Neuron (in vitro differentiated cells): Measurements from ENCODE around the gene ARHGAP45.
"Not testable (repeated sequence)": the region's sequence is repeated elsewhere in the genome, so short reads cannot be mapped to it uniquely, and the experiment has no call there.

Experiments used
- H2AFZ ChIP-seq: one replicate; pipeline ENCODE4 v1.6.1; 2013; ENCODE audit warnings: low read depth, mild to moderate bottlenecking, inconsistent platforms, low read length, moderate library complexity
- H3K27me3 ChIP-seq: one replicate; pipeline ENCODE4 v1.6.1; 2013; ENCODE audit warnings: low read length; ENCODE audit not compliant: insufficient read depth
- H3K36me3 ChIP-seq: one replicate; pipeline ENCODE4 v1.6.1; 2013; ENCODE audit warnings: low read length; ENCODE audit not compliant: insufficient read depth
- H3K4me1 ChIP-seq: one replicate; pipeline ENCODE4 v1.6.1; 2013; ENCODE audit warnings: low read length; ENCODE audit not compliant: insufficient read depth
- H3K4me3 ChIP-seq: 2 replicates; pipeline ENCODE4 v1.5.1; 2013; ENCODE audit warnings: mild to moderate bottlenecking, low read length, moderate library complexity
- H3K9me3 ChIP-seq: one replicate; pipeline ENCODE4 v1.6.1; 2013; ENCODE audit warnings: low read length

The ARHGAP45 gene

DNA sequence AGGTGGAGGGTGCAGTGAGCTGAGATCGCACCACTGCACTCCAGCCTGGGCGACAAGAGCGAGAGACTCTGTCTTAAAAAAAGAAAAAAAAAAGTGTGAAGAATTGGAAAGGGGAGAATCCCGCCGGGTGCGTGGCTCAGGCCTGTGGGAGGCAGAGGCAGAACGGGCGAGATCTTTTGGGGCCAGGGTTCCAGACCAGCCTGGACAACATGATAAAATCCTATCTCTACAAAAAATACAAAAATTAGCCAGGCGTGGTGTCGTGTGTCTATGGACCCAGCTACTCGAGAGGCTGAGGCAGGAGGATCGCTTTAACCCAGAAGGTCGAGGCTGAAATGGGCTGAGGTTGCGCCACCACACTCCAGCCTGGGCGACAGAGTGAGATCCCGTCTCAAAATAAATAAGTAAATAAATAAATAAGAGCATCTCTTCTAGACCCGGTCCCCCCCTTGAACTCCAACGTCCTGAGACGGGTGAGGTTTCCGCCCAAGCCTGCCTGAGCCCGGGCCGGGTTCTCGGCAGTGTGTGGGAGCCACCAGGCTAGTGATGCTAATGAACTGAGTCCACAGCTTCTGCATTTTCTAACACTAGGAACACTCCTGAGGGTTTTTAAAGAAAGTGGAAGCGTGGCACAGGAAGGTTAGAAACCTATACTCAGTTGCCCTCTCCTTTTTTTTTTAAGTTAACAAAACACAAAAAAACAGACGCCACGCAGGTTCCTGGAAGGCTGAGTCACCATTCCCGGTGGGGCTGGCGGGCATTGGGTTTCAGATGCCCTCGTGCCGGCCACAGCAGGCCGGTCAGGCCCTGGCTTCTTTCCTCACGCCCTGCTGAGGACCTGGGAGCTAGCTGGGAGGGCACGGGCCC, 58.9 kb downstream of the ARHGAP45 start:
- no peaks in the 10 kb centered on the region for H3K4me1 ChIP-seq
- H3K36me3 ChIP-seq = peaks cover 30% of the 10 kb centered on the region
- H3K27me3 ChIP-seq = no peaks in the 10 kb centered on the region
- no peak overlapping the region for H3K4me3 ChIP-seq
- H3K9me3 ChIP-seq = no peaks in the 10 kb centered on the region
- no peak overlapping the region for H2AFZ ChIP-seq

GRCh38 chr19:1126984-1127760, 60.2 kb downstream of the ARHGAP45 start:
- H2AFZ ChIP-seq = no peak overlapping the region
- H3K27me3 ChIP-seq = no peaks in the 10 kb centered on the region
- H3K36me3 ChIP-seq = peaks cover 19% of the 10 kb centered on the region
- no peaks in the 10 kb centered on the region for H3K9me3 ChIP-seq
- H3K4me3 ChIP-seq = no peak overlapping the region
- peaks cover 11% of the 10 kb centered on the region for H3K4me1 ChIP-seq

- Histone ChIP-seq H3K4me1 (peaks cover 20% of the 10 kb centered on the region), H3K36me3 (peaks cover 10% of the 10 kb centered on the region)
Measured at GRCh38 chr19:1128106-1128505, 61.1 kb downstream of the ARHGAP45 start.

DNA sequence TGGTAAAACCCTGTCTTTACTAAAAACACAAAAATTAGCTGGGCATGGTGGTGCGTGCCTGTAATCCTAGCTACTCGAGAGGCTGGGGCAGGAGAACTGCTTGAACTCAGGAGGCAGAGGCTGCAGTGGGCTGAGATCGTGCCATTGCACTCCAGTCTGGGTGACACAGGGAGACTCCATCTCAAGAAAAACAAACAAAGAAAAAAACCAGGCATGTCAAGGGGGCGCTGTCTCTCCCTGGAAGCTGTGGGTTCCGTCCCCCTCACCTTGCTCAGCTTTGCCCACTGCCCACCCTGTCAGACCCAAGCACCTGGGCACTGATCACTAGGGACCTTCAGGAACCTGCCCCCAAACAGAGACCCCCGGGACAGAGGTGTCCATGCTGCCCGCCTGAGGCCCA, 62.1 kb downstream of the ARHGAP45 start:
- H3K9me3 ChIP-seq, H3K27me3 ChIP-seq, H2AFZ ChIP-seq, H3K4me3 ChIP-seq, H3K36me3 ChIP-seq: not testable (repeated sequence)
- H3K4me1 ChIP-seq = peaks cover 20% of the 10 kb centered on the region

More at GRCh38 chr19:1128106-1128505, 61.1 kb downstream of the ARHGAP45 start:
- Histone ChIP-seq H3K9me3 (no peaks in the 10 kb centered on the region), H3K27me3 (no peaks in the 10 kb centered on the region), H3K4me3 (no peak overlapping the region), H2AFZ (no peak overlapping the region)

DNA sequence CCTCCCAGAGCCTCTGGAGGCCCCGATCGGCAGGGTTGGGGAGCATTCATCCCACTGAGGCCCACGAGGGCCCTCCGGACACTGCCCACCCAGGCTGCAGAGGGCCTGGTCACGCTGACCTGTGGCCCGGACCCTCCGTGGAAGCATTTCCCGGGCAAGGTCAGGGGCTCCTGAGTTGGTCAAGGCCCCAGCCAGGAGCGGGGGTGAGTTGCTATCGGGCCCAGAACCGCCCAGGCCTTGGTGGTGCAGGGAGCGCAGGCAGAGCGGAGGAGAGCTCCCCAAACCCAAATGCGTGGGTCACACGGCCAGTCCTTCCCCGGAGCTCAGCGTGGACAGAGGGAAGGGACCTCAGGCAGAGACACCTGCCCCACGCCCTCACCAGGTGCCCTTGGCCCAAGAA, 62.6 kb downstream of the ARHGAP45 start:
- Histone ChIP-seq H3K36me3 (no peaks in the 10 kb centered on the region), H3K4me3 (no peak overlapping the region), H3K27me3 (no peaks in the 10 kb centered on the region), H3K4me1 (peaks cover 20% of the 10 kb centered on the region), H2AFZ (no peak overlapping the region), H3K9me3 (no peaks in the 10 kb centered on the region)

DNA sequence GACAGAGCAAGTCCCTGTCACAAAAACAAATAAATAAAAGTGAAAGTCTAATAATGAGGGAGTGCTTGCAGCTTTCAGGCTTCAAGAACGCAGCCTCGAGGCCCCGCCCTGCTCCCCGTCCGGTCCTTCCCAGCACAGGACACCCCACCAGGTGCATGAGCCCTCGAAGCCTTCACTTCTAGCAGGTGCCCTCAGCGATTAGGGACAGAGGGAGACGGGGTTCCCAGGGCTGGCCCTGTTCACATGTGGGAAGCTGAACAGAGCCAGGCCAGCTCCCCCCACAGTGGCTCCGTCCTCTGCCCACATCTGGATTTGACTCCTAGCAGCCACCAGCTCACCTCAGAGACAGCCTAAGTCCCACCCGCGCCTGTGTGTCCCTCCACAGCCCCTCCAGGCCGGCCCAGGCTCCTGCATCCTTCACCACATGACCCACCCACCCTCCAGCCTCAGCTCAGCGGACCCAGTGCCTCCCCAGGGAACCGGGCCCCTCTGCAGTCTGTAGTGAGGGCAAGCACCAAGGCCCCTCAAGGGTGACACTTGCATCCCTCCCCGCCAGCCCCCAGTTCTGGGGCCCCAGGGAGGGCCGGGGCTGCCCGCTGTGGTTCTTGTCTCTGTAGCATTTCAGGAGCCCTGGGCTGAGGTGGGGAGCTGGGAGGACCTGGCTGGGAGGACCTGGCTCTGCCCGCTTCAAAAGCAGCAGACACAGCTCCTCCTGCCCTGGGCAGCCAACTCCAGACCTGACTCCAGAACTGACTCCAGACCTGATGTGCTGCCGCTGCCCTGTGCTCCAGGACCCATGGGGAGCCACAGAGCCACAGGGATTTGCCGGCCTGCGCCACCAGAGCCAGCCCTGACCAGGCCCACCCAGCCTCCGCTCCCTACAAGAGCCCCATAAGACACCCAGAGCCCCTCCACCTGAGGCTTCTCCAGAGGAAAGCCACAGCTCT, 64.1 kb downstream of the ARHGAP45 start:
- Histone ChIP-seq H3K27me3 (no peaks in the 10 kb centered on the region), H3K4me1 (peaks cover 20% of the 10 kb centered on the region), H3K9me3 (no peaks in the 10 kb centered on the region), H3K4me3 (peak overlapping the region; percentile 53), H3K36me3 (no peaks in the 10 kb centered on the region), H2AFZ (peak overlapping the region; percentile 74)

- Histone ChIP-seq H3K4me3 (peak overlapping the region; percentile 53), H3K9me3 (no peaks in the 10 kb centered on the region), H3K4me1 (peaks cover 20% of the 10 kb centered on the region), H3K36me3 (no peaks in the 10 kb centered on the region), H2AFZ (peak overlapping the region; percentile 74), H3K27me3 (no peaks in the 10 kb centered on the region)
Measured at GRCh38 chr19:1131718-1132551, 65.0 kb downstream of the ARHGAP45 start.

DNA sequence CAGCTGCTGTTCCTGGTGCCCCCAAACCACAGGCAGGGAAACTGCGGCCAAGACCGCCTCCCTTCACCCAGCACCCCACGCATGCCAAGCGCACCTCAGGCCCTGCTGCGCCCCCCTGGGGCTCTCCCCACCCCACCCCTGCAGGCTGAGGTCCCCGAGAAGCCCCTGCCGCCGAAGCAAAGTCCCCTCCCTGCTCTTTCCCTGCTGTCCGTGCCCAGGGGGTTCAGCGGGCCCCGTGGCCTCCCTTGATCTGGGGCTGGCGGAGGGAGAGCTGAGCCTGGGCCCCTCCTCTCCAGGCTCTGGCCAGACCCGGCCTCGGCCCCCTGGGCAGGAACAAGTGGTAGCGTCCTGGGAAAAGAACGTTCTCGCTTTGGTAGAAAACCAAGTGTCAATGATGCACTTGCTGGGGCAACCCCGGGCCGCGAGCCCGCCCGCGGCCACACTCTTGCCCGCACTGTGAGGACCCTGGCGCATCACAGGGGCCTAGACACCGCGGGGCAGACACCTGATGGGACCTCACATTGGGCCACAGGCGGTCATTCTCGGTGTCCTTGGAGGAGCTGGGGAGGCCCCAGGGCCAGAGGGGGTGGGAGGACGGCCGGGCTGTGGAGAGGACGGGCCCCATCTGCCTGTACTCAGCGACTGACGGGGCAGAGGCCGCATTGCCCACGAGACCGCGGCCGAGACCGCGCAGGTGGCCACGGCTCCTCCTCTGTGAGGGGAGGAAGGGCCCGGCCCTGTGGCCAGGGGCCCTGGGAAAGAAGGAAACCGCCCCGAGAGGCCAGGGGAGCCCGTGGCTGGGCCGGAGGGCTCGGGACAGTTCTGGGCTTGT, 65.8 kb downstream of the ARHGAP45 start:
- H3K9me3 ChIP-seq = no peaks in the 10 kb centered on the region
- H2AFZ ChIP-seq = peak overlapping the region; percentile 74
- no peaks in the 10 kb centered on the region for H3K36me3 ChIP-seq
- H3K4me3 ChIP-seq = peak overlapping the region; percentile 53
- H3K27me3 ChIP-seq = no peaks in the 10 kb centered on the region
- peaks cover 20% of the 10 kb centered on the region for H3K4me1 ChIP-seq

DNA sequence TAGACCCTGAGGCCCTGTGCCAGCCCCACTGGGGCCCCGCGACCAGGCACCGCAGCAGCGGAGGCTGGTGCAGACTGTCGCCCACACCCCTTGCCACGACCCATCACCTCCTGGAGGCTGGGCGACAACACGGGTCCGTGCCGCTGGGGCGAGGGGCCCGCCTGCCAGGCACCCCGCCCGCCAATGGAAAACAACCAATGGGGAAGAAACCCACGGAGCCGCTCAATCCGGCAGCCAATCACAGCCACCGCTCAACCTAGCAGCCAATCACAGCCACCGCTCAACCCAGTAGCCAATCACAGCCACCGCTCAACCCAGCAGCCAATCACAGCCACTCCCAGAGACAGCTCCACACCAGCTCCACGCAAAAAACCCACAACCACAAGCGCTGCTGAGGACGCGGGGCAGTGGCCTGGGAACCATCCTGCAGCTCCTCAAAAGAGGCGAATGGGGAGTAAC, 66.5 kb downstream of the ARHGAP45 start:
- no peak overlapping the region for H2AFZ ChIP-seq

GRCh38 chr19:1134431-1134830, 67.5 kb downstream of the ARHGAP45 start:
- Histone ChIP-seq H2AFZ (no peak overlapping the region), H3K4me1 (peaks cover 20% of the 10 kb centered on the region), H3K9me3 (no peaks in the 10 kb centered on the region), H3K4me3 (no peak overlapping the region), H3K36me3 (no peaks in the 10 kb centered on the region), H3K27me3 (no peaks in the 10 kb centered on the region)

More for the DNA sequence above, 66.5 kb downstream of the ARHGAP45 start:
- Histone ChIP-seq H3K4me3 (no peak overlapping the region), H3K4me1 (peaks cover 20% of the 10 kb centered on the region), H3K9me3 (no peaks in the 10 kb centered on the region), H3K36me3 (no peaks in the 10 kb centered on the region), H3K27me3 (no peaks in the 10 kb centered on the region)

- no peaks in the 10 kb centered on the region for H3K36me3 ChIP-seq
- H3K4me1 ChIP-seq = peaks cover 20% of the 10 kb centered on the region
- H3K9me3 ChIP-seq = no peaks in the 10 kb centered on the region
- no peak overlapping the region for H2AFZ ChIP-seq
- no peak overlapping the region for H3K4me3 ChIP-seq
- H3K27me3 ChIP-seq = no peaks in the 10 kb centered on the region
Measured at GRCh38 chr19:1135454-1135853, 68.5 kb downstream of the ARHGAP45 start.
